HepG2 (cell line): ENCODE results near the gene APC2. TPM values are rescaled to one million over a fixed set of nuclear protein-coding genes. Genes with fewer than 3 reads are reported as not detected.

Source experiments
- CREBL2 ChIP-seq: sonication (generic); formaldehyde crosslinking; IDR thresholded peaks from 2 replicates; pipeline ENCODE4 v1.8.1; 2023; ENCODE audit warnings: missing genetic modification reagents, mild to moderate bottlenecking, borderline replicate concordance
- ELK4 ChIP-seq: sonication (generic); formaldehyde crosslinking; IDR thresholded peaks from 2 replicates; pipeline ENCODE4 v1.9.0; 2021; ENCODE audit warnings: missing genetic modification reagents, borderline replicate concordance
- HDAC6 ChIP-seq: fragments of 200-600 bp; sonication (generic); IDR thresholded peaks from 2 replicates; pipeline ENCODE4 v1.7.0; 2017; ENCODE audit warnings: mild to moderate bottlenecking, antibody characterized with exemption, low read length, low read depth
- HHEX ChIP-seq: IDR thresholded peaks from 2 replicates; pipeline ENCODE4 v1.6.1; 2016; ENCODE audit warnings: control low read depth
- PPARG ChIP-seq: conservative IDR thresholded peaks from 2 replicates; pipeline ENCODE4 v1.6.1; 2016; ENCODE audit warnings: missing biosample characterization, missing genetic modification reagents
- SOX6 ChIP-seq, 2 experiments: fragments of 450-650 bp in 1 of 2; sonication (generic) in 1 of 2; formaldehyde crosslinking in 1 of 2; IDR thresholded peaks; 2 replicates each; pipeline versions ENCODE4 v1.4.0 to v1.6.1; 2017 to 2020; ENCODE audit warnings: antibody characterized with exemption in 1 of 2, mild to moderate bottlenecking in 1 of 2, missing genetic modification reagents in 1 of 2
- SP140L ChIP-seq: sonication (generic); formaldehyde crosslinking; IDR thresholded peaks from 2 replicates; pipeline ENCODE4 v1.4.0; 2020; ENCODE audit warnings: missing genetic modification reagents, borderline replicate concordance
- TEAD2 ChIP-seq: sonication (generic); formaldehyde crosslinking; IDR thresholded peaks from 2 replicates; pipeline ENCODE4 v1.9.0; 2021; ENCODE audit warnings: missing genetic modification reagents
- ZFP41 ChIP-seq: sonication (generic); formaldehyde crosslinking; IDR thresholded peaks from 2 replicates; pipeline ENCODE4 v1.4.0; 2020; ENCODE audit warnings: mild to moderate bottlenecking, missing genetic modification reagents, borderline replicate concordance
- ZFY ChIP-seq: sonication (generic); formaldehyde crosslinking; IDR thresholded peaks from 2 replicates; pipeline ENCODE4 v1.4.0; 2020; ENCODE audit warnings: missing genetic modification reagents
- ZHX2 ChIP-seq, 2 experiments: sonication (generic) in 1 of 2; formaldehyde crosslinking in 1 of 2; IDR thresholded peaks; 2 replicates each; pipeline versions ENCODE4 v1.6.1 to v1.9.0; 2014 to 2022; ENCODE audit warnings: antibody characterized with exemption in 1 of 2, borderline replicate concordance in 1 of 2, inconsistent platforms in 1 of 2, low read depth in 1 of 2, missing genetic modification reagents in 1 of 2
- ZMYM2 ChIP-seq: sonication (generic); formaldehyde crosslinking; IDR thresholded peaks from 2 replicates; pipeline ENCODE4 v1.8.0; 2022; ENCODE audit warnings: mild to moderate bottlenecking, missing genetic modification reagents
- ZNF142 ChIP-seq: sonication (generic); formaldehyde crosslinking; IDR thresholded peaks from 2 replicates; pipeline ENCODE4 v1.4.0; 2020; ENCODE audit warnings: missing genetic modification reagents
- ZNF484 ChIP-seq: sonication (generic); formaldehyde crosslinking; IDR thresholded peaks from 2 replicates; pipeline ENCODE4 v1.5.1; 2020; ENCODE audit warnings: mild to moderate bottlenecking, low read depth, missing genetic modification reagents, borderline replicate concordance
- ZNF562 ChIP-seq: sonication (generic); formaldehyde crosslinking; IDR thresholded peaks from 2 replicates; pipeline ENCODE4 v1.8.0; 2022; ENCODE audit warnings: missing genetic modification reagents, borderline replicate concordance
- polyA plus RNA-seq, 8 experiments: library from polyadenylated mRNA; depleted of rRNA in 3 of 8; stranded (reverse) in 7 of 8; unstranded in 1 of 8; fragments of >200 nt; fragmentation: Illumina TruSeq in 4 of 8; extraction: Trizol in 4 of 8; gene quantifications; 2 replicates each; pipeline versions ENCODE4 v1.2.1 to v1.2.3, GENCODE V29; 2011 to 2016; ENCODE audit warnings: low read depth in 4 of 8, missing spikeins in 1 of 8, mixed read lengths in 1 of 8; ENCODE audit not compliant: insufficient read depth in 1 of 8
- total RNA-seq, 5 experiments: library from RNA; depleted of rRNA; stranded (reverse); fragments of >200 nt; fragmentation: Illumina TruSeq; extraction: Trizol; gene quantifications; 2 replicates each; pipeline ENCODE4 v1.2.3, GENCODE V29; 2016; ENCODE audit warnings: low read depth in 1 of 5

APC2 gene
- total and polyA plus RNA-seq, 2 of the 13 experiments (the other 11 are each of a cell fraction or from before 2014, with no cell fraction given), result 0.08 to 0.22 TPM

GRCh38 chr19:1503089-1503924, 53.4 kb downstream of the APC2 start (continued):
- no peak for TF ChIP-seq TEAD2
- TF ChIP-seq ZFP41 (CRISPR knock-in tag), result no peak
- no peak for TF ChIP-seq ZMYM2 (CRISPR knock-in tag)
- TF ChIP-seq HDAC6, result no peak
- TF ChIP-seq SP140L (CRISPR knock-in tag), result no peak
- TF ChIP-seq CREBL2, result no peak
- peak; percentile 36; the same call in 1 of the 2 replicates for TF ChIP-seq ZFY (CRISPR knock-in tag)
- TF ChIP-seq ELK4 (CRISPR knock-in tag), result no peak
- TF ChIP-seq ZNF562 (CRISPR knock-in tag), result no peak
- no peak for TF ChIP-seq SOX6 (IDR thresholded peaks at IDR 0.05)
- TF ChIP-seq SOX6 (CRISPR knock-in tag; IDR thresholded peaks at IDR 0.05), result no peak
- TF ChIP-seq ZNF142 (CRISPR knock-in tag), result no peak; the same call in 1 of the 2 replicates
- TF ChIP-seq HHEX (CRISPR knock-in tag), result no peak
- TF ChIP-seq ZNF484 (CRISPR knock-in tag), result no peak
- no peak for TF ChIP-seq ZHX2 (IDR thresholded peaks at IDR 0.05; ENCODE audit: low read depth)
- TF ChIP-seq ZHX2 (CRISPR knock-in tag; IDR thresholded peaks at IDR 0.05; ENCODE audit: borderline replicate concordance), result no peak
- TF ChIP-seq PPARG (CRISPR knock-in tag), result no peak
